K562 (cell line): ENCODE results near the gene RPS8. TPM values are rescaled to one million over a fixed set of nuclear protein-coding genes. Genes with fewer than 3 reads are reported as not detected.
A peak's percentile ranks its signal among the peaks of the same experiment; 100 is the strongest.

Experiments
- BCOR ChIP-seq: fragments of 450-650 bp; IDR thresholded peaks from 2 replicates; pipeline ENCODE4 v1.6.1; 2016
- BRD9 ChIP-seq: fragments of 450-650 bp; IDR thresholded peaks from 2 replicates; pipeline ENCODE4 v1.6.1; 2018; ENCODE audit warnings: low read depth; ENCODE audit not compliant: partially characterized antibody
- ELF4 ChIP-seq: fragments of 450-650 bp; formaldehyde crosslinking; IDR thresholded peaks from 2 replicates; pipeline ENCODE4 v1.4.0; 2022; ENCODE audit warnings: missing genetic modification characterization
- GATAD2B ChIP-seq: fragments of 450-650 bp; IDR thresholded peaks from 2 replicates; pipeline ENCODE4 v1.6.1; 2017; ENCODE audit warnings: mild to moderate bottlenecking, borderline replicate concordance
- HNRNPK ChIP-seq: fragments of 200-400 bp; formaldehyde crosslinking; IDR thresholded peaks from one replicate; pipeline ENCODE4 v1.6.1; 2018; ENCODE audit warnings: mild to moderate bottlenecking, low read depth, low read length; ENCODE audit not compliant: poor library complexity, severe bottlenecking
- LARP7 ChIP-seq: fragments of 450-650 bp; IDR thresholded peaks from 2 replicates; pipeline ENCODE4 v1.6.1; 2016
- MLLT1 ChIP-seq, 2 experiments: fragments of 450-650 bp; IDR thresholded peaks; 2 replicates each; pipeline ENCODE4 v1.6.1; 2016
- NFATC3 ChIP-seq: fragments of 450-650 bp; IDR thresholded peaks from 2 replicates; pipeline ENCODE4 v1.6.1; 2017; ENCODE audit warnings: mild to moderate bottlenecking
- OTX1 ChIP-seq: fragments of 450-650 bp; formaldehyde crosslinking; IDR thresholded peaks from 2 replicates; pipeline ENCODE4 v1.4.0; 2022; ENCODE audit warnings: mild to moderate bottlenecking
- PCBP1 ChIP-seq: fragments of 200-400 bp; formaldehyde crosslinking; IDR thresholded peaks from 2 replicates; pipeline ENCODE4 v1.6.1; 2018; ENCODE audit warnings: mild to moderate bottlenecking, low read depth, low read length; ENCODE audit not compliant: poor library complexity, severe bottlenecking
- PHF20 ChIP-seq: fragments of 450-650 bp; IDR thresholded peaks from 2 replicates; pipeline ENCODE4 v1.6.1; 2018; ENCODE audit not compliant: partially characterized antibody
- SIX5 ChIP-seq, 2 experiments: IDR thresholded peaks; 2 replicates each; pipeline ENCODE4 v1.6.1; 2011; ENCODE audit warnings: low read length in 2 of 2, borderline replicate concordance in 1 of 2, low read depth in 1 of 2, mild to moderate bottlenecking in 1 of 2, moderate library complexity in 1 of 2; ENCODE audit not compliant: insufficient read depth in 1 of 2
- SRF ChIP-seq, 2 experiments: fragments of 250-450, 450-650 bp in 1 of 2; sonication (Bioruptor Pico) in 1 of 2; sonication (generic) in 1 of 2; formaldehyde crosslinking; IDR thresholded peaks; 2 replicates each; pipeline versions ENCODE4 v1.5.0 to v1.5.1; 2020 to 2022; ENCODE audit warnings: mild to moderate bottlenecking in 1 of 2, missing genetic modification reagents in 1 of 2
- TAF1 ChIP-seq: IDR thresholded peaks from 2 replicates; pipeline ENCODE4 v1.6.1; 2011; ENCODE audit warnings: mild to moderate bottlenecking, low read length, moderate library complexity; ENCODE audit not compliant: insufficient read depth, control insufficient read depth, severe bottlenecking; ENCODE audit errors: extremely low read depth
- YY1 ChIP-seq, 3 experiments: IDR thresholded peaks; 2 replicates each; pipeline ENCODE4 v1.6.1; 2011; ENCODE audit warnings: low read length in 2 of 3, mild to moderate bottlenecking in 2 of 3, moderate library complexity in 2 of 3, borderline replicate concordance in 1 of 3, control low read depth in 1 of 3, low read depth in 1 of 3; ENCODE audit not compliant: insufficient read depth in 3 of 3, insufficient replicate concordance in 2 of 3, control insufficient read depth in 1 of 3, insufficient read length in 1 of 3; ENCODE audit errors: extremely low read depth in 1 of 3
- ZNF121 ChIP-seq: sonication (generic); formaldehyde crosslinking; conservative IDR thresholded peaks from 2 replicates; pipeline ENCODE4 v1.8.0; 2022; ENCODE audit warnings: missing genetic modification reagents
- ZNF217 ChIP-seq: sonication (generic); formaldehyde crosslinking; IDR thresholded peaks from 2 replicates; pipeline ENCODE4 v1.8.0; 2022; ENCODE audit warnings: mild to moderate bottlenecking, missing genetic modification reagents
- ZNF263 ChIP-seq: sonication (generic); formaldehyde crosslinking; IDR thresholded peaks from 2 replicates; pipeline ENCODE4 v1.8.0; 2022; ENCODE audit warnings: mild to moderate bottlenecking, missing genetic modification reagents, borderline replicate concordance
- ZNF518B ChIP-seq: fragments of 250-450 bp; sonication (Bioruptor Pico); IDR thresholded peaks from 2 replicates; pipeline ENCODE4 v1.5.0; 2021; ENCODE audit warnings: mild to moderate bottlenecking, moderate library complexity
- ZNF75A ChIP-seq: fragments of 450-650 bp; formaldehyde crosslinking; IDR thresholded peaks from 2 replicates; pipeline ENCODE4 v1.4.0; 2020; ENCODE audit warnings: mild to moderate bottlenecking
- polyA plus RNA-seq, 8 experiments: library from polyadenylated mRNA; depleted of rRNA in 4 of 8; stranded (reverse) in 5 of 8; unstranded in 3 of 8; fragments of >200 nt; fragmentation: Nextera tagmentation in 2 of 8; fragmentation: Illumina TruSeq in 1 of 8; extraction: Ambion mirVana in 2 of 8; extraction: Trizol in 1 of 8; gene quantifications; 2 replicates each; pipeline versions ENCODE4 v1.2.1 to v1.2.3, GENCODE V29; 2011 to 2014; ENCODE audit warnings: inconsistent platforms in 1 of 8, missing spikeins in 1 of 8
- total RNA-seq, 7 experiments: library from RNA; depleted of rRNA in 6 of 7; stranded (reverse); fragments of >200 nt in 6 of 7; fragmentation: Illumina TruSeq in 2 of 7; extraction: Trizol in 2 of 7; gene quantifications; 2 replicates each; pipeline versions ENCODE4 v1.2.1 to v1.2.3, GENCODE V29; 2011 to 2021; ENCODE audit warnings: low replicate concordance in 1 of 7

RPS8 gene
- total and polyA plus RNA-seq, 9 of the 15 experiments (the other 6 are each of a cell fraction or from before 2014, with no cell fraction given), result 2,431 to 4,168 (median 3,109) TPM

- TF ChIP-seq BRD9 (peak; percentile 98), SRF (CRISPR knock-in tag; IDR thresholded peaks at IDR 0.05) (0 out of 4 replicates have a peak, but pooled peaks have one; percentile 7 to 9), PCBP1 (peak; percentile 95), YY1 (IDR thresholded peaks at IDR 0.05; ENCODE audit: borderline replicate concordance in 1 of 3, control insufficient read depth in 1 of 3, extremely low read depth in 1 of 3, insufficient read depth in 3 of 3, insufficient read length in 1 of 3, insufficient replicate concordance in 2 of 3, low read depth in 1 of 3, low read length in 2 of 3) (peak; percentile 76 to 96 (median 92)), ELF4 (CRISPR knock-in tag) (peak; percentile 97), ZNF121 (CRISPR knock-in tag) (no peak), ZNF263 (CRISPR knock-in tag) (peak; percentile 67), HNRNPK (no peak), ZNF75A (CRISPR knock-in tag) (0 out of 2 replicates have a peak, but pooled peaks have one; percentile 10), PHF20 (peak; percentile 91), NFATC3 (peak; percentile 91), ZNF518B (CRISPR knock-in tag) (no peak), SIX5 (IDR thresholded peaks at IDR 0.05; ENCODE audit: borderline replicate concordance in 1 of 2, insufficient read depth in 1 of 2, low read depth in 1 of 2, low read length in 2 of 2) (peak in 1 of 2 experiments; percentile 32; a peak in 2 of 4 replicates), MLLT1 (IDR thresholded peaks at IDR 0.05) (peak; percentile 93 to 95), BCOR (peak; percentile 53; the same call in 1 of the 2 replicates), TAF1 (peak; percentile 99), OTX1 (CRISPR knock-in tag) (peak; percentile 77), ZNF217 (CRISPR knock-in tag) (no peak), GATAD2B (peak; percentile 95; the same call in 1 of the 2 replicates), LARP7 (peak; percentile 97)
Observed at GRCh38 chr1:44775078-44775929, at the start of gene RPS8 (continued).
